ENCODE measurements around the gene COG2. TPM values are rescaled to one million over a fixed set of nuclear protein-coding genes. Genes with fewer than 3 reads are reported as not detected.
A peak's percentile ranks its signal among the peaks of the same experiment; 100 is the strongest.

COG2 gene
- total RNA-seq, 1 experiment from 2014 or later, result 21.5 TPM

DNA sequence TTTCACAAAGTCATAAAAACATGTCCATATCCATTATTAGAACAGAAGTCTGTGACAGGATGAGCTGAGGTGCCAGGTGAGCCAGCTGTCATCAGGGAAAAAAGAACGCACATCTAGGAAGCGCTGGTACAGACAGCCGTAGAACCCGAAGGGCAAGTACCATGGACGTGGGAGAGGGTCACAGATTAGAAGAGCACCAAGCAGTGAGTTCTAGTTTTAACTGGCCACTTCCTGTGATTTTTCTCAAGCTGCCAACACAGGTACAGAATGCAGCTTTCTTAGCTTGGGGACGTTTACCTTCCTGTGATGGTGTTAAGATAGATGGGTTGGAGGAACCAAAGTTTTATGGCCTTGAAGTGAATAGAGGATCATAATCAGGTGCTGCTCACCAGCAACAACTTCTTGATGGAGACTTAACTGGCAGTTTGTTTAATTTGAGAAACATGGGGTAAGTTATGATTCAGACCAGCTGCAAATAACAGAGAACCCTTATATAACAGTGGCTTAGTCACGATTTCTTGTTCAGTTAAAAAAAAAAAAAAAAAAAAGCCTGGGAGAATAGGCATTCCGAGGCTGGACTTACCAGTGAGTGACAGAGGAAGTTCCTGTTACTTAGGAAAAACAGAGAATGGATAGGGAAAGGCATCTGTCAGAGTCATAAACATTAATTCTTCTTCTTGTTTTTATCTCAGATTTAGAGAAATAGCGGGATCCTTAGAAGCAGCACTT, 40.8 kb downstream of the COG2 start:
- no peaks in the 10 kb centered on the region for H3K27me3 ChIP-seq (ENCODE audit: insufficient read depth, low read depth)
- H3K79me2 ChIP-seq (ENCODE audit: low read depth), result no peaks in the 10 kb centered on the region
- intact Hi-C loops (cut with micrococcal nuclease; ENCODE audit: unreplicated experiment), result loop anchor here (5.0 kb wide), 2 partner anchors 84 to 179 kb away; no protein-coding TSS in a partner anchor
- peaks cover 42% of the 10 kb centered on the region for H3K4me1 ChIP-seq (replicated peaks; ENCODE audit: insufficient read depth)
- TF ChIP-seq, protein P1, sequence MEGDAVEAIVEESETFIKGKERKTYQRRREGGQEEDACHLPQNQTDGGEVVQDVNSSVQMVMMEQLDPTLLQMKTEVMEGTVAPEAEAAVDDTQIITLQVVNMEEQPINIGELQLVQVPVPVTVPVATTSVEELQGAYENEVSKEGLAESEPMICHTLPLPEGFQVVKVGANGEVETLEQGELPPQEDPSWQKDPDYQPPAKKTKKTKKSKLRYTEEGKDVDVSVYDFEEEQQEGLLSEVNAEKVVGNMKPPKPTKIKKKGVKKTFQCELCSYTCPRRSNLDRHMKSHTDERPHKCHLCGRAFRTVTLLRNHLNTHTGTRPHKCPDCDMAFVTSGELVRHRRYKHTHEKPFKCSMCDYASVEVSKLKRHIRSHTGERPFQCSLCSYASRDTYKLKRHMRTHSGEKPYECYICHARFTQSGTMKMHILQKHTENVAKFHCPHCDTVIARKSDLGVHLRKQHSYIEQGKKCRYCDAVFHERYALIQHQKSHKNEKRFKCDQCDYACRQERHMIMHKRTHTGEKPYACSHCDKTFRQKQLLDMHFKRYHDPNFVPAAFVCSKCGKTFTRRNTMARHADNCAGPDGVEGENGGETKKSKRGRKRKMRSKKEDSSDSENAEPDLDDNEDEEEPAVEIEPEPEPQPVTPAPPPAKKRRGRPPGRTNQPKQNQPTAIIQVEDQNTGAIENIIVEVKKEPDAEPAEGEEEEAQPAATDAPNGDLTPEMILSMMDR (conservative IDR thresholded peaks at IDR 0.05), result no peak
- no peak for TF ChIP-seq EZH2 (IDR thresholded peaks at IDR 0.05; ENCODE audit: low read depth)
- ChIA-PET POLR2A (ENCODE audit: unreplicated experiment) (interaction anchor here (0.5 kb wide), 1 partner anchor 72 kb away, joined by 9 read pairs; no protein-coding TSS in a partner anchor), CTCF (interaction anchor here (1.0 kb wide), 1 partner anchor 70 kb away, joined by 3 read pairs; no protein-coding TSS in a partner anchor)
- peak overlapping the region; percentile 75 for H3K27ac ChIP-seq
- peaks cover 37% of the 10 kb centered on the region for H3F3A ChIP-seq (ENCODE audit: insufficient read depth, low read depth)
- no peaks in the 10 kb centered on the region for H3K9me2 ChIP-seq (ENCODE audit: insufficient read depth)
- H2AFZ ChIP-seq, result no peak overlapping the region
- H3K9me3 ChIP-seq (ENCODE audit: insufficient read depth, low read depth), result no peaks in the 10 kb centered on the region
- H3K4me2 ChIP-seq, result peak overlapping the region; percentile 32
- peak in 1 of 2 experiments; percentile 49 for DNase-seq
- H3K4me3 ChIP-seq, result no peak overlapping the region
- BruUV-seq (replicated peaks), result no TSS peak
- H3K36me3 ChIP-seq (ENCODE audit: low read depth), result peaks cover 42% of the 10 kb centered on the region
- peaks cover 4% of the 10 kb centered on the region for H4K20me1 ChIP-seq (ENCODE audit: insufficient read depth)

DNA sequence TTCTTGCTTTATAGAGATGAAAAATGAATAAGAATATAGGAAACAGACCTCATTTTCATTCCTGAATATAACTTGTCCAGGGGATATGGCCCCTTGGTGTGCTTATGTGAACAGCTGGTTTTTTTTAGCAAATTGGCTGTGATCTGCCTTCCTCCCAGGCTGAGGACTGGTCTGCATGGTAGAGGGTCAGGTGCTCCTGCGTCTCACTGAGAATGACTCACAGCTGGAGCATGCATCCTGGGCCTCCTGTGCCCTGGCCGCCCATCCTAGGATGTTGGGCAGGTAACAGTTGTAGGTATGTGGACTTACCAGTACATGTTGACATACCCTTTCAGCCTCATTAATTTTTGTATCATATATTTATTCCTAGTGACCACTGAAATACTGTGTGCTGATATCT, 41.9 kb downstream of the COG2 start:
- no peak overlapping the region for H3K4me3 ChIP-seq
- H3K27me3 ChIP-seq (ENCODE audit: insufficient read depth, low read depth), result no peaks in the 10 kb centered on the region
- intact Hi-C loops (cut with micrococcal nuclease; ENCODE audit: unreplicated experiment), result loop anchor here (1.0 to 5.0 kb wide), 3 partner anchors 42 to 178 kb away; partner anchors contain the start of gene COG2
- peaks cover 4% of the 10 kb centered on the region for H4K20me1 ChIP-seq (ENCODE audit: insufficient read depth)
- peaks cover 44% of the 10 kb centered on the region for H3K36me3 ChIP-seq (ENCODE audit: low read depth)
- ChIA-PET POLR2A (ENCODE audit: unreplicated experiment) (interaction anchor here (0.7 kb wide), 1 partner anchor 184 kb away, joined by 3 read pairs; the partner anchor contains the start of gene C1orf198), CTCF (no interaction called here)
- peak; percentile 84 to 91 for DNase-seq
- TF ChIP-seq, protein P1 (conservative IDR thresholded peaks at IDR 0.05), result no peak
- TF ChIP-seq EZH2 (IDR thresholded peaks at IDR 0.05; ENCODE audit: low read depth), result no peak
- no peaks in the 10 kb centered on the region for H3K79me2 ChIP-seq (ENCODE audit: low read depth)
- no peaks in the 10 kb centered on the region for H3K9me3 ChIP-seq (ENCODE audit: insufficient read depth, low read depth)
- H3K4me1 ChIP-seq (replicated peaks; ENCODE audit: insufficient read depth), result peaks cover 42% of the 10 kb centered on the region
- peaks cover 37% of the 10 kb centered on the region for H3F3A ChIP-seq (ENCODE audit: insufficient read depth, low read depth)
- no TSS peak for BruUV-seq (replicated peaks)
- H3K27ac ChIP-seq, result peak overlapping the region; percentile 75
- H3K9me2 ChIP-seq (ENCODE audit: insufficient read depth), result no peaks in the 10 kb centered on the region
- H2AFZ ChIP-seq, result no peak overlapping the region
- peak overlapping the region; percentile 32 for H3K4me2 ChIP-seq

DNA sequence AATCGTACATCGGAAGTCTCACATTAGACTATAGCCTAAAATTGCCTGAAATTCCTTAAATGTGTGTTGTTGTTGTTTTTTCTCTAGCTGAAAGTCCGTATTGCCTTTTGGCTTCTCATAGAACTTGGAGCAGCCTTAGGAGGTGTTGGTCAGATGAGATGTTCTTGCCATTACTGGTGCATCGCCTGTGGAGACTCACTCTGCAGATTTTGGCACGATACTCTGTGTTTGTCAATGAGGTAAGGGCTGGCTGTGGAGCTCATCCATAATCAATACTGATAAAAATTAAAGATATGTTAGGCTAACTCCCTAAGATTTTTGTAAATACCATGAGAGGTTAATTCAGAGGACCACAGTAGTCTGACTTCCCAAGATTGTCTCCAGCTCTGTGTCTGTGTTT, 42.7 kb downstream of the COG2 start:
- CTCF ChIA-PET, result no interaction called here
- Histone ChIP-seq H4K20me1 (ENCODE audit: insufficient read depth) (peaks cover 4% of the 10 kb centered on the region), H3K9me3 (ENCODE audit: insufficient read depth, low read depth) (no peaks in the 10 kb centered on the region), H3K27ac (no peak overlapping the region; the same call in 1 of the 2 replicates), H3K79me2 (ENCODE audit: low read depth) (no peaks in the 10 kb centered on the region), H3K9me2 (ENCODE audit: insufficient read depth) (no peaks in the 10 kb centered on the region), H3K4me1 (replicated peaks; ENCODE audit: insufficient read depth) (peaks cover 42% of the 10 kb centered on the region), H3K36me3 (ENCODE audit: low read depth) (peaks cover 50% of the 10 kb centered on the region), H3F3A (ENCODE audit: insufficient read depth, low read depth) (peaks cover 37% of the 10 kb centered on the region), H2AFZ (no peak overlapping the region), H3K27me3 (ENCODE audit: insufficient read depth, low read depth) (no peaks in the 10 kb centered on the region), H3K4me3 (no peak overlapping the region), H3K4me2 (no peak overlapping the region)
- TF ChIP-seq, protein P1 (conservative IDR thresholded peaks at IDR 0.05), result no peak
- TF ChIP-seq EZH2 (IDR thresholded peaks at IDR 0.05; ENCODE audit: low read depth), result no peak
- DNase-seq, result no peak
- POLR2A ChIA-PET (ENCODE audit: unreplicated experiment), result no interaction called here
- intact Hi-C loops (cut with micrococcal nuclease; ENCODE audit: unreplicated experiment), result loop anchor here (1.0 to 5.0 kb wide), 3 partner anchors 43 to 177 kb away; partner anchors contain the start of gene COG2
- no TSS peak for BruUV-seq (replicated peaks)

Data from PC-9 (cell line).